ENCODE measurements around the gene C1QL1.

- TF ChIP-seq POLR2A (IDR thresholded peaks at IDR 0.05; ENCODE audit: low read length) (no peak), GATA1 (IDR thresholded peaks at IDR 0.05; ENCODE audit: low read depth, low read length) (no peak)
Observed at GRCh38 chr17:44960691-44961090, 7.4 kb downstream of the C1QL1 start.
